NCI-H1930 (cell line): ENCODE measurements around the gene E2F1.

ENCODE experiments used
- DNase-seq, 2 experiments: peaks; one replicate each; lab custom pipeline; 2025; lab: John Stamatoyannopoulos, UW

E2F1 gene, protein sequence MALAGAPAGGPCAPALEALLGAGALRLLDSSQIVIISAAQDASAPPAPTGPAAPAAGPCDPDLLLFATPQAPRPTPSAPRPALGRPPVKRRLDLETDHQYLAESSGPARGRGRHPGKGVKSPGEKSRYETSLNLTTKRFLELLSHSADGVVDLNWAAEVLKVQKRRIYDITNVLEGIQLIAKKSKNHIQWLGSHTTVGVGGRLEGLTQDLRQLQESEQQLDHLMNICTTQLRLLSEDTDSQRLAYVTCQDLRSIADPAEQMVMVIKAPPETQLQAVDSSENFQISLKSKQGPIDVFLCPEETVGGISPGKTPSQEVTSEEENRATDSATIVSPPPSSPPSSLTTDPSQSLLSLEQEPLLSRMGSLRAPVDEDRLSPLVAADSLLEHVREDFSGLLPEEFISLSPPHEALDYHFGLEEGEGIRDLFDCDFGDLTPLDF

GRCh38 chr20:33686100-33686983 is at the start of gene E2F1:
Gene E2F1 (minus strand): TSS chr20:33686385. CDS start chr20:33686264, 121 bp downstream.
- DNase-seq, result peak; percentile 97

- DNase-seq, result no peak
These were observed 47.7 kb upstream of the E2F1 start for GRCh38 chr20:33733654-33734576.

- DNase-seq, result peak in 1 of 2 experiments; percentile 83
These were observed 46.2 kb upstream of the E2F1 start for GRCh38 chr20:33732166-33732970.

DNA sequence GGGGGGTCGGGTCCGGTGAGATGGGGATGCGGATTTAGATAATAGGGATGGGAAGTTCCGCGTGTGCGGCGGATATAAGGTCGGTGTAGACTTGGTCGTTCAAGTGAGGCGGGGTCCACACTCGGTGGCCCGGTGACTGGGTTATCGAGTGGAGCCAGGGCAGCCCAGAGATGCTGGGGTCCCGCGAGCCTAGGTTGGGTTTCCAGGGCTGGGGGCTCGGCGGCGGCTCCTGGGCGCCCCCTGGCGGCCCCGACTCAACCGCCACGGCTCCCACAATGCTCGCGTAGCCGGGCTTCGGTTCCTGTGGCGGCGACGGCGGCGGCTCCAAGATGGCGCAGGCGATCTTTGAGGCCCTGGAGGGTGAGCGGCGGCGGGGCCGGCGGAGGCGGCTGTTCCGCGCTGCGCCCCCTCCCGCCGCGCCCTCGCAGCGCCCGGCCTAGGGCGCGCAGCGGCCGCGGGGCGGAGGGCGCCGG is 45.5 kb upstream of the E2F1 start, which contains the start of gene ZNF341:
ZNF341 (plus strand) TSS at position 304 of the 473 bp plus-strand sequence; CDS start at position 330, 26 bp downstream.
- DNase-seq, result peak; percentile 89 to 93

DNA sequence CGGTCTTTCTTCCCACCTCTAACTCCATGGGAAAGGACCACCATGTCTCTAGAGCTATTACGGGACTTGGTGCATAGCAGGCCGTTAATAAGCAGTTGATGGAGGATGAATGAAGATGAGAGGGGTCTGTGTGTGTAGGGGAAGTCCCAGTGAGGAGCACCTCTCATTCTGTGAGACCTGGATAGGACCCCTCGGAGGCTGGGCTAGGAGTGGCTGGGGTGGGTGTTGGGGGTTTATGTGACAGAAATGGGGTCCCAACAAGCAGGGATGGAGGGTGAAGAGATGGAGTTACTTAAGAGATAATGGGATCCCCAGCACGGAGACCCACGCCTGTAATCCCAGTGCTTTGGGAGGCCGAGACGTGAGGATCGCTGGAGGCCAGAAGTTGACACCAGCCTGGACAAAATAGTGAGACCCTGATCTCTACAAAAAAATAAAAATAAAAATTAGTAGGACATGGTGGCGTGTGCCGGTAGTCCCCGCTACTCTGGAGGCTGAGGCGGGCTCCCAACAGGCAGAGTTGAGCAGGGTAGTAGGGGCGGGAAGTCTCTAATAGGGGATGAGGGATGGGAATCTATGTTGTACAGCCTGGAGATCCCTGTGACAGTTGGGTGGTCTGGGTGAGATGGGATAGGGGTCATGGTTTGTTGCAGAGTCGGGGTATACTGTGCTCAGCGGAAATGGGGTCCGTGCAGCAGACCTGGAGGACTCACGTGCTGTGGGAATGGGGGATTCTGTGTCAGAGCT is 44.9 kb upstream of the E2F1 start:
- DNase-seq, result no peak

DNA sequence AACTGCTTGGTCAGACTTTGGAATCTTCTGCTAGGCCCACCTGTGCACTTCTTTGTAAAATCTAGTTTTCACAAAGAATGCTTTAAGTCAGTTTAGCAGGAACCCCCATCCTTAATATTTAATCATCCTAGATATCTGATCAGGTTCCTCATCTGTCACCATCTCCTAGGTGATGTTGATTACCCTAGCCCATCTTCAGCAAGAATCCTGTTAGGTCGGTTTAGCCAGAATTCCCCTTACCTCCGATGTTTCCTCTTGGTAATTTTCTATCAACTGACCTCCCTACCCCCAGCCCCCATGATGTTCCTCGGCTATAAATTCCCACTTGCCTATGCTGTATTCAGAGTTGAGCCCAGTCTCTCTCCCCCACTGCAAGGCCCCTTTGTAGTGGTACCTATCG is 42.9 kb upstream of the E2F1 start:
- DNase-seq, result no peak

DNA sequence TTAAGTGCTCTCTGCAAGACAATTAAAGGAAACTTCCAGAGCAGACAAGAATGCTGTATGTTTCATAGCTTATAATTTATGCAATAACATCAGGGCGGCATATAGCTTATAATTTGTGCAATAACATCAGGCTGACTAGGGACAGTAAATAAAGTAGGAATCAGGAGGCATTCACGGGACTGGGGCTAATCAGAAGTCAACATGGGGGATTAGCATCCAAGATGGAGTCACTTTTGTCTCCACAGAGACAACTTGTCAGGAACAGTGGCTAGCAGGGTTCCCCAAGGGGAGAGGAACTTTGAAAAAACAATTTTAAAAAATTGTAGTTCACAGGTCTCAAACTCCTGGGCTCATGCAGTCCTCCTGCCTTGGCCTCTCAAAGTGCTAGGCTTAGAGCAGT is 42.3 kb upstream of the E2F1 start:
- DNase-seq, result no peak

DNA sequence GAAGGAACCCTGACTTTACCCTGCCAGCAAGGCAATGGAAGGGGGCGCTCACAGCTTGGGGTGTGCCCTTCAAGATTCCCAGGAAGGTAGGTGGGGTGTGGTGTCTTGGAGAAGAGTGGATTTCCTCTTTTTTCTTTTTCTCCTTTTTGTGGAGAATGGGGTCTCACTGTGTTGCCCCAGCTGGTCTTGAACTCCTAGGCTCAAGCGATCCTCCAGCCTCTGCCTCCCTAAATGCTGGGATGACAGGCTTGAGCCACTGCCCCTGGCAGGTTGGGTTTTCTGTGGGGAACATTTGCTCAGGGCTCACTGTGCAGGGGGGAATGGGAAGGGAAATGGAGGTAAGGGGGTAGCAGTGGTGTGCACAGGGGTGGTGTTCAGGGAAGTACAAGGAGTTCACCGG is 41.6 kb upstream of the E2F1 start:
- DNase-seq, result no peak

- DNase-seq, result no peak
These were observed 40.9 kb upstream of the E2F1 start for GRCh38 chr20:33727115-33727479.

DNA sequence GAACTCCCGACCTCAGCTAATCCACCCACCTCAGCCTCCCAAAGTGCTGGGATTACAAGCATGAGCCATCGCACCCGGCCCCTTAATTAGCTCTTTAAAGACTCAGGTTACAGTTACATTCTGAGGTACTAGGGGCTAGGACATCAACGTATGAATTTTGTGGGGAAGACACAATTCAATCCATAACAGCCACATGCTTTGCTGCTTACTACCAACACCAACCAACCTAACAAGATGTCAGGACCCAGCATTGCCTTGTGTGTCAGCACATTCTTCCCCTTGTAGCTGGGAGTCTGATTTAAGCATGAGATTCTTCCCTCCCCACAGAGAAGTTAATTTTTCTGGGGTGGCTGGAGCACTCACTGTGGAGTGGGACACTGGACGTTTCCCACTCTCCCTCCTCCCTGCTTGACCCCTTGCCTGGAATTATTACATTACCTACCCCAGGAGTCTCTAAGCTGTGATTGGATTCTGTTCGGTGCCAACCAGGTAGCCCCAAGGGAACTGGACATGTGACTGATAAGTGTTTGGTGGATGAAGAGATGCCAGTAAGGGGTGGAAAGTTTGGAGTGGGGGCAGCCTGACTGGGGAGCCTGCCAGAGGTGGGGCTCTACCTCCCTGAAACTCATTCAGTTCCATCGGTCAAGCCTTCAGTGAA is 39.6 kb upstream of the E2F1 start:
- DNase-seq, result no peak

DNA sequence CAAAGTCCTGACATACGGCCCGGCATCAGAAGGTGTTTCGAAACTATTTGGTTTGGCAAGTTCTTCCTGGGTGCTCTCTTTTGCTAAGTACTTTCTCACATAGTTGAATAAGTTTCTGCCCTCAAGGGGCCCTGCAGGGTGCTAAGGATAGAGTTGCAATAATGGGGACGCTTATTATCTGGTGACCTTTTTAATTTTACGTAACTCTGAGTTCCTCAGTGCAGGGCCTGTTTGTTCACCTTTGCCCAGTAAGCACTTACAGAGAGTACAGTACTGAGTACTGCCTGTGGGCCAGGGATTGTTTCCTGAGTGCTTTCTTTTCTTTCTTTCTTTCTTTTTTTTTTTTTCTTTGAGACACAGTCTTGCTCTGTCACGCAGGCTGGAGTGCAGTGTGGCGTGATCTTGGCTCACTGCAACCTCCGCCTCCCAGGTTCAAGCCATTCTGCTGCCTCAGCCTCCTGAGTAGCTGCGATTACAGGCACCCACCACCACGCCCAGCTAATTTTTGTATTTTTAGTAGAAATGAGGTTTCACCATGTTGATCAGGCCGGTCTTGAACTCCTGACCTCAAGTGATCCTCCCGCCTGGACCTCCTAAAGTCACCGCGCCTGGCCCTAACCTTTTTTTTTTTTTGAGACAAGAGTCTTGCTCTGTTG is 38.4 kb upstream of the E2F1 start:
- no peak for DNase-seq

GRCh38 chr20:33721391-33722140 is 35.4 kb upstream of the E2F1 start:
- DNase-seq, result no peak

GRCh38 chr20:33719989-33720709 is 34.0 kb upstream of the E2F1 start, which contains the start of gene PXMP4:
Gene PXMP4 (minus strand): TSS chr20:33720310. CDS start chr20:33720207, 103 bp downstream.
- peak; percentile 98 to 99 for DNase-seq

- DNase-seq, result no peak
These were observed 33.2 kb upstream of the E2F1 start for GRCh38 chr20:33719277-33719988.

- DNase-seq, result no peak
These were observed 30.3 kb upstream of the E2F1 start for GRCh38 chr20:33716498-33716897.

DNA sequence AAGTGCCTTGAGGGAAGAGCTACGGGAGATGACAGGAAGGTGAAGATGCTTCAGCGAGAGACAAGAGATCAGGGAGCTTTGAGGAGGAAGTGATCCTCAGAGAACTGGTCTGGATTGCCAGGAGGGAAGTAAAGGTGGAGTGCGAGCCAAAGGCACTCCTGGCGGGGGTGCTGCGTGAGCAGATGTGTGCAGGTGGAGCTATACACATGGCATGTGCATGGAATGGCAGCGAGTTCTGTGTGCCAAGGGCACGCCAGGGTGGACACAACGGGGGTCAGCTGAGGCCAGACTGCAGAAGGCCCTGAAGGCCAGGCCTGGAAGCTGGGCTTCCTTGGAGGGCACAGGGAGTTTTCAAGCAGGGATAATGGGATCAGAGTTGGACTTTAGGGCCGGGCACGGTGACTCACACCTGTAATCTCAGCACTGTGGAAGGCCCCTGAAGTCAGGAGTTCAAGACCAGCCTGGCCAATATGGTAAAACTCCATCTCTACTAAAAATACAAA is 27.7 kb upstream of the E2F1 start:
- DNase-seq, result no peak

DNA sequence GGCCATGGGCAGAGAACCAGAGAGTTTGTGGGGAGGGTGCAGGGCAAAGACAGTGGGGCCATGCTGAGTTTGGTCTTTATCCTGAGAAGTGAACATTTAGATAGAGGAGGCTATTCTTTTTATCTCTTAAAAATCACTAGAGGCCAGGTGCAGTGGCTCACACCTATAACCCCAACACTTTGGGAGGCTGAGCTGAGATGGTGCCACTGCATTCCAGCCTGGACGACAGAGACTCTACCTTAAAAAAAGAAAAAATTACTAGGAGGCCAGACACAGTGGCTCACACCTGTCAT is 25.2 kb upstream of the E2F1 start:
- DNase-seq, result no peak
